Prostate gland (tissue), 2 donors: ENCODE measurements around the gene BARX2. TPM values are rescaled to one million over a fixed set of nuclear protein-coding genes. Genes with fewer than 3 reads are reported as not detected.
"Not testable (repeated sequence)": the region's sequence is repeated elsewhere in the genome, so short reads cannot be mapped to it uniquely, and the experiment has no call there.

Experiments
- DNase-seq: peaks from one replicate; pipeline ENCODE4 v3.0.0-alpha.2; 2019; ENCODE audit warnings: low spot score
- H3K27ac ChIP-seq, 2 donors: fragments of 200-600 bp; sonication (generic); 2 replicates each; pipeline ENCODE4 v1.5.1; 2017 to 2019
- H3K27me3 ChIP-seq: fragments of 200-600 bp; sonication (generic); replicated peaks from 2 replicates; pipeline ENCODE4 v1.5.1; 2019; ENCODE audit not compliant: insufficient read depth
- H3K36me3 ChIP-seq, 2 donors: fragments of 200-600 bp; sonication (generic); 1 replicate in 1 of 2; 2 replicates in 1 of 2; pipeline versions ENCODE4 v1.5.1 to v1.8.1; 2017 to 2019
- H3K4me1 ChIP-seq: fragments of 200-600 bp; sonication (generic); replicated peaks from 2 replicates; pipeline ENCODE4 v1.5.1; 2019
- H3K4me3 ChIP-seq, 2 donors: fragments of 200-600 bp; sonication (generic); 2 replicates each; pipeline ENCODE4 v1.5.1; 2017 to 2019
- H3K9me3 ChIP-seq: fragments of 200-600 bp; sonication (generic); 2 replicates; pipeline ENCODE4 v1.5.1; 2017
- CTCF ChIP-seq, 4 experiments: fragments of 200-600 bp in 2 of 4; fragments of 450-650 bp in 2 of 4; sonication (generic) in 2 of 4; IDR thresholded peaks; 1 replicate in 3 of 4; 2 replicates in 1 of 4; pipeline ENCODE4 v1.5.1; 2016 to 2019; ENCODE audit warnings: antibody characterized with exemption in 4 of 4, mild to moderate bottlenecking in 2 of 4, moderate library complexity in 2 of 4
- POLR2A ChIP-seq: fragments of 450-650 bp; IDR thresholded peaks from one replicate; pipeline ENCODE4 v1.6.1; 2016; ENCODE audit warnings: antibody characterized with exemption, mild to moderate bottlenecking
- POLR2AphosphoS5 ChIP-seq: sonication (generic); formaldehyde crosslinking; IDR thresholded peaks from one replicate; pipeline ENCODE4 v1.6.1; 2017; ENCODE audit warnings: antibody characterized with exemption
- WGBS: methylation state at CpG from one replicate; pipeline ENCODE4 v1.1.5; 2018; 5-methylcytosine and 5-hydroxymethylcytosine counted together
- intact Hi-C: fragments of 100-400 bp; cut with DNase I; formaldehyde crosslinking; loops from one replicate; pipeline ENCODE4 v1.14.2; 2022
- total RNA-seq, 2 donors: library from RNA; depleted of rRNA; stranded (reverse); fragments of >200 nt; gene quantifications; one replicate each; pipeline ENCODE4 v1.1.0, GENCODE V29; 2016

Gene BARX2
- 1 to 10 TPM; 3.4 to 5.7 TPM for total RNA-seq

- WGBS = 3% methylated on average over 45 of the region's 81 CpGs
- H3K27ac ChIP-seq = peak within 1 kb of the TSS; percentile 22 to 57
Measured at GRCh38 chr11:129375751-129376657, at the start of gene BARX2. Gene BARX2 (plus strand): TSS chr11:129375848. CDS start chr11:129376036, 188 bp downstream.

GRCh38 chr11:129326921-129327320 lies 48.7 kb upstream of the BARX2 start:
- Histone ChIP-seq H3K27ac (no peak overlapping the region), H3K4me3 (no peak overlapping the region), H3K4me1 (peaks cover 2% of the 10 kb centered on the region), H3K27me3 (no peaks in the 10 kb centered on the region), H3K9me3 (no peaks in the 10 kb centered on the region), H3K36me3 (no peaks in the 10 kb centered on the region)
- no peak for TF ChIP-seq POLR2AphosphoS5
- TF ChIP-seq CTCF (IDR thresholded peaks at IDR 0.05) = no peak
- TF ChIP-seq POLR2A = no peak
- intact Hi-C loops = no loop called here
- 90% methylated on average over 2 of the region's 2 CpGs for WGBS
- no peak for DNase-seq

More at GRCh38 chr11:129375751-129376657, at the start of gene BARX2:
- peaks cover 4% of the 10 kb centered on the region for H3K4me1 ChIP-seq
- H3K9me3 ChIP-seq = no peaks in the 10 kb centered on the region
- DNase-seq = peak; percentile 76
- peak within 1 kb of the TSS; percentile 24 to 46 for H3K4me3 ChIP-seq
- no peaks in the 10 kb centered on the region for H3K36me3 ChIP-seq
- intact Hi-C loops = no loop called here
- peaks cover 7% of the 10 kb centered on the region for H3K27me3 ChIP-seq
- TF ChIP-seq POLR2AphosphoS5 (no peak), POLR2A (peak; percentile 9), CTCF (IDR thresholded peaks at IDR 0.05) (peak in 3 of 4 experiments; percentile 54 to 84 (median 67))

- DNase-seq, H3K4me1 ChIP-seq, intact Hi-C loops, H3K36me3 ChIP-seq, H3K27ac ChIP-seq, H3K9me3 ChIP-seq, H3K4me3 ChIP-seq, H3K27me3 ChIP-seq: not testable (repeated sequence)
- WGBS = 92% methylated on average over 4 of the region's 4 CpGs
Measured at GRCh38 chr11:129327708-129328107, 47.9 kb upstream of the BARX2 start.

- Histone ChIP-seq H3K4me1 (peaks cover 2% of the 10 kb centered on the region), H3K36me3 (no peaks in the 10 kb centered on the region), H3K9me3 (no peaks in the 10 kb centered on the region), H3K27ac (no peak overlapping the region), H3K27me3 (no peaks in the 10 kb centered on the region), H3K4me3 (no peak overlapping the region)
- no peak for TF ChIP-seq POLR2A
- TF ChIP-seq POLR2AphosphoS5 = no peak
- no peak for TF ChIP-seq CTCF (IDR thresholded peaks at IDR 0.05)
- intact Hi-C loops = no loop called here
- DNase-seq = no peak
Measured at GRCh38 chr11:129328756-129329155, 46.9 kb upstream of the BARX2 start.

- TF ChIP-seq POLR2AphosphoS5 = no peak
- H3K9me3 ChIP-seq = no peaks in the 10 kb centered on the region
- no peak overlapping the region for H3K27ac ChIP-seq
- no peaks in the 10 kb centered on the region for H3K27me3 ChIP-seq
- H3K36me3 ChIP-seq = no peaks in the 10 kb centered on the region
- WGBS = 98% methylated on average over 5 of the region's 5 CpGs
- H3K4me1 ChIP-seq = no peaks in the 10 kb centered on the region
- no peak overlapping the region for H3K4me3 ChIP-seq
- intact Hi-C loops = loop anchor here (2.0 kb wide), 1 partner anchor 214 kb away; no protein-coding TSS in a partner anchor
- no peak for DNase-seq
Measured at GRCh38 chr11:129331217-129331616, 44.4 kb upstream of the BARX2 start.
